ENCODE results near the gene COX7B2.

The COX7B2 gene

DNA sequence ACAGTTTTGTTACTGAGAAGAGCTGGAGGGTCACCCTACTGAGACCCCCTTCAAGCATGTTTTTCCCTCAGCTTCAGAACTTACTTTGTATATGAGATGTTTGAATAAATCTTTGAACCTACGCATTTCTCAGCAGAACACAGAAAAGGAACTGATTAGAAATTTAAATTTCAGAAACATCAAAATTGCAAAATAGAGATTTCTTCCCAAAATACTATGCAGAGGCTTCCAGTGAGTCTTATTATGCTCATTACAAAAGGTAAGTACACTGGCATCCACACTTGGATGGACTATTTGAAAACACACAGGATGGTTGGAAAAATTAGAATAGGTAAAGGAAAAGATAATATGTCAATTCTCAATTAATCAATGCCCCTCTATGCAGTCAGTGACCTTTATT lies 91.2 kb downstream of the COX7B2 start:
- Histone ChIP-seq H3K4me3 (ENCODE audit: low read depth, low read length) (no peak overlapping the region), H3K36me3 (ENCODE audit: control insufficient read depth, insufficient read depth, low read length) (no peaks in the 10 kb centered on the region), H3K9me3 (ENCODE audit: control insufficient read depth, low read length) (no peaks in the 10 kb centered on the region), H3K79me2 (no peaks in the 10 kb centered on the region), H3K4me2 (ENCODE audit: low read length) (no peak overlapping the region), H3K4me1 (no peaks in the 10 kb centered on the region), H3K27me3 (ENCODE audit: control insufficient read depth, insufficient read depth, low read length) (no peaks in the 10 kb centered on the region), H3K9ac (no peak overlapping the region), H3K27ac (no peak overlapping the region), H2AFZ (no peak overlapping the region)
- TF ChIP-seq, protein P1, sequence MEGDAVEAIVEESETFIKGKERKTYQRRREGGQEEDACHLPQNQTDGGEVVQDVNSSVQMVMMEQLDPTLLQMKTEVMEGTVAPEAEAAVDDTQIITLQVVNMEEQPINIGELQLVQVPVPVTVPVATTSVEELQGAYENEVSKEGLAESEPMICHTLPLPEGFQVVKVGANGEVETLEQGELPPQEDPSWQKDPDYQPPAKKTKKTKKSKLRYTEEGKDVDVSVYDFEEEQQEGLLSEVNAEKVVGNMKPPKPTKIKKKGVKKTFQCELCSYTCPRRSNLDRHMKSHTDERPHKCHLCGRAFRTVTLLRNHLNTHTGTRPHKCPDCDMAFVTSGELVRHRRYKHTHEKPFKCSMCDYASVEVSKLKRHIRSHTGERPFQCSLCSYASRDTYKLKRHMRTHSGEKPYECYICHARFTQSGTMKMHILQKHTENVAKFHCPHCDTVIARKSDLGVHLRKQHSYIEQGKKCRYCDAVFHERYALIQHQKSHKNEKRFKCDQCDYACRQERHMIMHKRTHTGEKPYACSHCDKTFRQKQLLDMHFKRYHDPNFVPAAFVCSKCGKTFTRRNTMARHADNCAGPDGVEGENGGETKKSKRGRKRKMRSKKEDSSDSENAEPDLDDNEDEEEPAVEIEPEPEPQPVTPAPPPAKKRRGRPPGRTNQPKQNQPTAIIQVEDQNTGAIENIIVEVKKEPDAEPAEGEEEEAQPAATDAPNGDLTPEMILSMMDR (IDR thresholded peaks at IDR 0.05): no peak

DNA sequence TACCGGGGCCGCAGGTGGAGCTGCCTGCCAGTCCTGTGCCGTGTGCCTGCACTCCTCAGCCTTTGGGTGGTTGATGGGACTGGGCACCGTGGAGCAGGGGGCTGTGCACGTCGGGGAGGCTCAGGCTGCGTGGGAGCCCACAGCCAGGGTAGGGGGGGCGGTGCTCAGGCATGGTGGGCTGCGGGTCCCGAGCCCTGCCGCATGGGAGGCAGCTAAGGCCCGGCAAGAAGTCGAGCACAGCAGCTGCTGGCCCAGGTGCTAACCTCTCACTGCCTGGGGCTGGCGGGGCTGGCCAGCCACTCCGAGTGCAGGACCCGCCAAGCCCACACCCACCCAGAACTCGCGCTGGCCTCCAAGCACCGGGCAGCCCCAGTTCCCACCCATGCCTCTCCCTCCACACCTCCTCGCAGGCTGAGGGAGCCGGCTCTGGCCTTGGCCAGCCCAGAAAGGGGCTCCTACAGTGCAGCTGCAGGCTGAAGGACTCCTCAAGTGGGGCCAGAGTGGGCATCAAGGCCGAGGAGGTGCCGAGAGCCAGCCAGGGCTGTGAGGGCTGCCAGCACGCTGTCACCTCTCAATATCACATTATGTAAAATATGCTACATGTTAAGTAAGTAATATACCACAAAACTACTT lies 104.1 kb downstream of the COX7B2 start:
- TF ChIP-seq, protein P1 (IDR thresholded peaks at IDR 0.05): no peak
- Histone ChIP-seq H3K4me1 (no peaks in the 10 kb centered on the region), H2AFZ (no peak overlapping the region), H3K27me3 (ENCODE audit: control insufficient read depth, insufficient read depth, low read length) (no peaks in the 10 kb centered on the region), H3K4me2 (ENCODE audit: low read length) (no peak overlapping the region), H3K4me3 (ENCODE audit: low read depth, low read length) (no peak overlapping the region), H3K27ac (no peak overlapping the region), H3K79me2 (no peaks in the 10 kb centered on the region), H3K9ac (no peak overlapping the region), H3K9me3 (ENCODE audit: control insufficient read depth, low read length) (no peaks in the 10 kb centered on the region), H3K36me3 (ENCODE audit: control insufficient read depth, insufficient read depth, low read length) (no peaks in the 10 kb centered on the region)

DNA sequence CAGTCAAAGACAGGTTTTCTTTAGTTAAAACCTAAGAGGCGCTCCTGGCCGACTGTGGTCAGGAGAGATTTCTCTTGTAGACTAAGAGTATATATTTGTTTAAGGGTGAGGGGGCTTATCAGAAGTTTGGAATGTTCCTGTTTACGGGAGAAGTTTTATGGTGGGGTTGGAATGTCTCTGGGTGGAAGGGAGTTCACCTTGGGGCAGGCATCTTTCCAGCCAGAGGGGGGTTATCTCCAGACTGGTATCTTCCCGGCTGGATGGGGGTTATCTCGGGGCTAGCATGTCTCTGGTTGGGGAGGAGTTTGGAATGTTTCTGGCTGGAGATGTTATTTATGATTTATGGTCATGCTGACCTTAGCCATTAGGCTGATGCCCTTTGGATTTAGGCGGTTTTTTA lies 116.0 kb downstream of the COX7B2 start:
- no peaks in the 10 kb centered on the region for H3K9me3 ChIP-seq (ENCODE audit: control insufficient read depth, low read length)
- no peaks in the 10 kb centered on the region for H3K27me3 ChIP-seq (ENCODE audit: control insufficient read depth, insufficient read depth, low read length)
- TF ChIP-seq, protein P1 (IDR thresholded peaks at IDR 0.05): no peak
- no peak overlapping the region for H2AFZ ChIP-seq
- H3K36me3 ChIP-seq (ENCODE audit: control insufficient read depth, insufficient read depth, low read length): no peaks in the 10 kb centered on the region
- no peak overlapping the region for H3K4me3 ChIP-seq (ENCODE audit: low read depth, low read length)
- H3K27ac ChIP-seq: no peak overlapping the region
- H3K4me1 ChIP-seq: no peaks in the 10 kb centered on the region
- no peaks in the 10 kb centered on the region for H3K79me2 ChIP-seq
- no peak overlapping the region for H3K4me2 ChIP-seq (ENCODE audit: low read length)
- H3K9ac ChIP-seq: no peak overlapping the region

DNA sequence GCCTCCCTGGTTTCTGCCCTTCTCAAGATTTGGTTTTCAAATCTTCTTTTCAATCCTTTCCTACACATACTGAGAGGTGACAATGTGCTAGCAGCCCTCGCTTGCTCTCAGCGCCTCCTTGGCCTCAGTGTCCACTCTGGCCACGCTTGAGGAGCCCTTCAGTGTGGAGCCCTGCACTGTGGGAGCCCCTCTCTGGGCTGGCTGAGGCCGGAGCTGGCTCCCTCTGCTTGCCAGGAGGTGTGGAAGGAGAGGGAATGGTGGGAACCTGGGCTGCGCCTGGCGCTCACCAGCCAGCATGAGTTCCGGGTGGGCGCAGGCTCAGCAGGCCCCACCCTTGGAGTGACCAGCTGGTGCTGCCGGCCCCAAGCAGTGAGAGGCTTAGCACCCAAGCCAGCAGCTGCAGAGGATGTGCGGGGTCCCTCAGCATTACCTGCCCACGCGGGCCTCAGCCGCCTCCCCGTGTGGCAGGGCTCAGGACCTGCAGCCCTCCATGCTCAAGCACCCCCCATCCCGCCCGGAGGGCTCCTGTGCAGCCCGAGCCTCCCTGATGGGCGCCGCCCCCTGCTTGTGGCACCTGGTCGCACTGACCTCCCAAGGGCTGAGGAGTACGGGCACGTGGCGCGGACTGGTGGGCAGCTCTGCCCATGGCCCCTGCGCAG lies 127.5 kb downstream of the COX7B2 start:
- Histone ChIP-seq H3K9ac (no peak overlapping the region), H3K36me3 (ENCODE audit: control insufficient read depth, insufficient read depth, low read length) (no peaks in the 10 kb centered on the region), H3K79me2 (no peaks in the 10 kb centered on the region), H3K27ac (no peak overlapping the region), H3K9me3 (ENCODE audit: control insufficient read depth, low read length) (no peaks in the 10 kb centered on the region), H3K4me2 (ENCODE audit: low read length) (no peak overlapping the region), H2AFZ (no peak overlapping the region), H3K4me1 (no peaks in the 10 kb centered on the region), H3K27me3 (ENCODE audit: control insufficient read depth, insufficient read depth, low read length) (no peaks in the 10 kb centered on the region), H3K4me3 (ENCODE audit: low read depth, low read length) (no peak overlapping the region)
- TF ChIP-seq, protein P1 (IDR thresholded peaks at IDR 0.05): no peak

DNA sequence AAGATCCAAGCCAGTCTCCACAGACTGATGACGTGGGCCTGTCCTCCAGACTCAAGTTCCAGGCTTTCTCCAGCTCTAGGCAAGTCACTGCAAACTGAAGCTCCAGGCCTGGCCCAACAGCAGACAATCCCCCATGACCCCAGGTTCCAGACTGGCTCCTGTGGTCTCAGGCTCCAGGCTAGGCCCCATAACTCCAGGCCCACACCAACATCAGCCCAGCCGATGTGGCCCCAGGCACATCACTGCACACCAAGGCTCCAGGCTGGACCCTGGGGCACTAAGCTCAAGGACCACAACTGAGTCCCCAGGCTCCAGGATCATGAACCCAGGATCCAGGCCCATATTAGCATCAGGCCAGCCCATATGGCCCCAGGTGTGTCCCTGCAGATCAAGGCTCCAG lies 143.6 kb downstream of the COX7B2 start:
- Histone ChIP-seq H3K4me1 (no peaks in the 10 kb centered on the region), H3K9me3 (ENCODE audit: control insufficient read depth, low read length) (no peaks in the 10 kb centered on the region), H3K79me2 (no peaks in the 10 kb centered on the region), H3K36me3 (ENCODE audit: control insufficient read depth, insufficient read depth, low read length) (no peaks in the 10 kb centered on the region), H3K9ac (no peak overlapping the region), H2AFZ (no peak overlapping the region), H3K27me3 (ENCODE audit: control insufficient read depth, insufficient read depth, low read length) (no peaks in the 10 kb centered on the region), H3K4me2 (ENCODE audit: low read length) (no peak overlapping the region), H3K27ac (no peak overlapping the region), H3K4me3 (ENCODE audit: low read depth, low read length) (no peak overlapping the region)
- TF ChIP-seq, protein P1 (IDR thresholded peaks at IDR 0.05): no peak

Measured in parathyroid adenoma (tissue), 2 donors.